Parathyroid adenoma (tissue), 2 donors: ENCODE results near the gene ANXA9.

Experiments used
- H2AFZ ChIP-seq: fragments of 300-600 bp; sonication (generic); one replicate; pipeline ENCODE4 v1.7.0; 2017; ENCODE audit warnings: antibody characterized with exemption, mild to moderate bottlenecking
- H3K27ac ChIP-seq: fragments of 300-600 bp; sonication (generic); one replicate; pipeline ENCODE4 v1.7.0; 2017
- H3K27me3 ChIP-seq: fragments of 300-600 bp; sonication (generic); one replicate; pipeline ENCODE4 v1.7.0; 2017; ENCODE audit warnings: low read length; ENCODE audit not compliant: control insufficient read depth, insufficient read depth
- H3K36me3 ChIP-seq: fragments of 300-600 bp; sonication (generic); one replicate; pipeline ENCODE4 v1.7.0; 2017; ENCODE audit warnings: low read length; ENCODE audit not compliant: control insufficient read depth, insufficient read depth
- H3K4me1 ChIP-seq: fragments of 300-600 bp; sonication (generic); one replicate; pipeline ENCODE4 v1.7.0; 2017; ENCODE audit warnings: control low read depth
- H3K4me2 ChIP-seq: fragments of 300-600 bp; sonication (generic); one replicate; pipeline ENCODE4 v1.7.0; 2017; ENCODE audit warnings: low read length
- H3K4me3 ChIP-seq: fragments of 300-600 bp; sonication (generic); one replicate; pipeline ENCODE4 v1.7.0; 2017; ENCODE audit warnings: low read depth, low read length
- H3K79me2 ChIP-seq: fragments of 300-600 bp; sonication (generic); one replicate; pipeline ENCODE4 v1.7.0; 2017; ENCODE audit warnings: control low read depth
- H3K9ac ChIP-seq: fragments of 300-600 bp; sonication (generic); one replicate; pipeline ENCODE4 v1.7.0; 2017; ENCODE audit warnings: mild to moderate bottlenecking
- H3K9me3 ChIP-seq: fragments of 300-600 bp; sonication (generic); one replicate; pipeline ENCODE4 v1.7.0; 2017; ENCODE audit warnings: low read length; ENCODE audit not compliant: control insufficient read depth
- CTCF ChIP-seq: fragments of 300-600 bp; sonication (generic); IDR thresholded peaks from one replicate; pipeline ENCODE4 v1.7.0; 2017; ENCODE audit warnings: antibody characterized with exemption, mild to moderate bottlenecking
- donor health status: primary hyperparathyroidism.

Gene ANXA9

GRCh38 chr1:150960646-150961045 is 21.4 kb upstream of the ANXA9 start:
- H3K4me3 ChIP-seq: no peak overlapping the region
- no peak overlapping the region for H3K9ac ChIP-seq
- no peaks in the 10 kb centered on the region for H3K36me3 ChIP-seq

GRCh38 chr1:150961756-150962155 is 20.3 kb upstream of the ANXA9 start:
- Histone ChIP-seq H3K4me3 (no peak overlapping the region), H3K27me3 (no peaks in the 10 kb centered on the region), H3K9me3 (no peaks in the 10 kb centered on the region), H3K9ac (no peak overlapping the region), H3K4me1 (no peaks in the 10 kb centered on the region), H3K79me2 (no peaks in the 10 kb centered on the region), H2AFZ (no peak overlapping the region), H3K36me3 (no peaks in the 10 kb centered on the region), H3K4me2 (no peak overlapping the region), H3K27ac (no peak overlapping the region)
- no peak for TF ChIP-seq CTCF

More at GRCh38 chr1:150960646-150961045, 21.4 kb upstream of the ANXA9 start:
- no peaks in the 10 kb centered on the region for H3K9me3 ChIP-seq
- H3K79me2 ChIP-seq: no peaks in the 10 kb centered on the region
- no peak overlapping the region for H2AFZ ChIP-seq
- no peaks in the 10 kb centered on the region for H3K27me3 ChIP-seq
- H3K4me2 ChIP-seq: no peak overlapping the region
- H3K4me1 ChIP-seq: no peaks in the 10 kb centered on the region
- TF ChIP-seq CTCF: no peak
- no peak overlapping the region for H3K27ac ChIP-seq

GRCh38 chr1:150963321-150964163 is 18.6 kb upstream of the ANXA9 start:
- Histone ChIP-seq H2AFZ (no peak overlapping the region), H3K27me3 (no peaks in the 10 kb centered on the region), H3K4me2 (no peak overlapping the region), H3K4me3 (no peak overlapping the region), H3K9me3 (no peaks in the 10 kb centered on the region), H3K27ac (no peak overlapping the region), H3K9ac (no peak overlapping the region), H3K79me2 (no peaks in the 10 kb centered on the region), H3K4me1 (no peaks in the 10 kb centered on the region), H3K36me3 (no peaks in the 10 kb centered on the region)
- TF ChIP-seq CTCF: no peak

GRCh38 chr1:150964164-150964489 is 18.0 kb upstream of the ANXA9 start:
- H3K9me3 ChIP-seq: no peaks in the 10 kb centered on the region
- H3K4me1 ChIP-seq: no peaks in the 10 kb centered on the region
- H2AFZ ChIP-seq: no peak overlapping the region
- H3K27me3 ChIP-seq: no peaks in the 10 kb centered on the region
- H3K36me3 ChIP-seq: no peaks in the 10 kb centered on the region
- no peaks in the 10 kb centered on the region for H3K79me2 ChIP-seq
- no peak for TF ChIP-seq CTCF
- H3K9ac ChIP-seq: no peak overlapping the region
- no peak overlapping the region for H3K4me3 ChIP-seq
- no peak overlapping the region for H3K27ac ChIP-seq
- H3K4me2 ChIP-seq: no peak overlapping the region

GRCh38 chr1:150965605-150966004 is 16.5 kb upstream of the ANXA9 start:
- Histone ChIP-seq H2AFZ (no peak overlapping the region), H3K4me1 (no peaks in the 10 kb centered on the region), H3K4me2 (no peak overlapping the region), H3K36me3 (no peaks in the 10 kb centered on the region), H3K4me3 (no peak overlapping the region), H3K9ac (no peak overlapping the region), H3K9me3 (no peaks in the 10 kb centered on the region), H3K27ac (no peak overlapping the region), H3K27me3 (no peaks in the 10 kb centered on the region), H3K79me2 (peaks cover 4% of the 10 kb centered on the region)
- no peak for TF ChIP-seq CTCF
